Superior temporal gyrus (tissue), 1 donor: Measurements from ENCODE around the gene RNF187.
"Not testable (repeated sequence)": the region's sequence is repeated elsewhere in the genome, so short reads cannot be mapped to it uniquely, and the experiment has no call there.

Source experiments
- DNase-seq: peaks from one replicate; pipeline ENCODE4 v3.0.0-alpha.2; 2016; ENCODE audit errors: extremely low spot score

Gene RNF187

GRCh38 chr1:228486596-228487335 lies 416 bp upstream of the RNF187 start:
- DNase-seq: peak; percentile 81

GRCh38 chr1:228488125-228488817 lies 1.1 kb downstream of the RNF187 start:
- no peak for DNase-seq

- no peak for DNase-seq
These were observed 1.9 kb downstream of the RNF187 start for GRCh38 chr1:228488818-228489674.

GRCh38 chr1:228490120-228491078 lies 3.2 kb downstream of the RNF187 start:
- DNase-seq: no peak

- DNase-seq: no peak
These were observed 6.2 kb downstream of the RNF187 start for GRCh38 chr1:228493141-228494043.

GRCh38 chr1:228494044-228494353 lies 6.8 kb downstream of the RNF187 start:
- no peak for DNase-seq

- DNase-seq: no peak
These were observed 7.2 kb downstream of the RNF187 start for GRCh38 chr1:228494391-228494790.

GRCh38 chr1:228494970-228495853 lies 8.0 kb downstream of the RNF187 start:
- no peak for DNase-seq

GRCh38 chr1:228496084-228496483 lies 8.9 kb downstream of the RNF187 start:
- DNase-seq: no peak

GRCh38 chr1:228496494-228496893 lies 9.3 kb downstream of the RNF187 start:
- no peak for DNase-seq

- DNase-seq: no peak
These were observed 10.0 kb downstream of the RNF187 start for GRCh38 chr1:228497206-228497605.

GRCh38 chr1:228497817-228498216 lies 10.6 kb downstream of the RNF187 start:
- no peak for DNase-seq

GRCh38 chr1:228500143-228500734 lies 13.1 kb downstream of the RNF187 start:
- DNase-seq: peak; percentile 51

- peak; percentile 90 for DNase-seq
These were observed 14.0 kb downstream of the RNF187 start for GRCh38 chr1:228500901-228501871.

GRCh38 chr1:228502522-228502921 lies 15.3 kb downstream of the RNF187 start:
- no peak for DNase-seq

- not testable (repeated sequence) for DNase-seq
These were observed 18.8 kb downstream of the RNF187 start for GRCh38 chr1:228505944-228506343.

- DNase-seq: no peak
These were observed 20.9 kb downstream of the RNF187 start for GRCh38 chr1:228507961-228508652.
